Activated CD4-positive, alpha-beta memory T cell treated with anti-CD3 and anti-CD28 coated beads for 36 hours (primary cell): Measurements from ENCODE around the gene CACNA1C. TPM values are rescaled to one million over a fixed set of nuclear protein-coding genes. Genes with fewer than 3 reads are reported as not detected.
"Not testable (repeated sequence)": the region's sequence is repeated elsewhere in the genome, so short reads cannot be mapped to it uniquely, and the experiment has no call there.

ENCODE experiments used
- CTCF ChIA-PET: fragments of 350-600 bp; sonication (Branson Sonifier 250); formaldehyde crosslinking; loops from one replicate; lab custom pipeline; 2021; ENCODE audit warnings: antibody characterized with exemption, inconsistent platforms; lab: Charles Lee
- POLR2A ChIA-PET: fragments of 350-600 bp; sonication (Branson Sonifier 250); formaldehyde crosslinking; loops from one replicate; lab custom pipeline; 2021; ENCODE audit warnings: antibody characterized with exemption; lab: Charles Lee
- DNase-seq: peaks from one replicate; pipeline ENCODE4 v3.0.0-alpha.2; 2020
- H3K27ac Mint-ChIP-seq: one replicate; pipeline ENCODE4 v1.8.0; 2021; ENCODE audit warnings: mixed read lengths
- H3K27me3 Mint-ChIP-seq: one replicate; pipeline ENCODE4 v1.8.0; 2021; ENCODE audit warnings: mixed read lengths
- H3K36me3 Mint-ChIP-seq: one replicate; pipeline ENCODE4 v1.8.0; 2021; ENCODE audit warnings: mixed read lengths
- H3K4me1 Mint-ChIP-seq: one replicate; pipeline ENCODE4 v1.8.0; 2021; ENCODE audit warnings: low read depth, mixed read lengths
- H3K4me3 Mint-ChIP-seq: one replicate; pipeline ENCODE4 v1.8.0; 2021; ENCODE audit warnings: mild to moderate bottlenecking, mixed read lengths
- H3K9me3 Mint-ChIP-seq: one replicate; pipeline ENCODE4 v1.8.0; 2021; ENCODE audit warnings: mixed read lengths
- intact Hi-C: fragments of 100-400 bp; cut with micrococcal nuclease; formaldehyde crosslinking; loops from one replicate; pipeline ENCODE4 v1.15.1; 2023
- total RNA-seq, 2 experiments: library from RNA; stranded (reverse); gene quantifications; one replicate each; pipeline ENCODE4 v1.2.3, GENCODE V29; 2021

The CACNA1C gene
- total RNA-seq, 2 experiments from 2014 or later, result 0.07 to 0.12 TPM

GRCh38 chr12:2084553-2085296, 31.9 kb downstream of the CACNA1C start:
- Mint-ChIP-seq H3K27ac (no peak overlapping the region), H3K27me3 (peaks cover 3% of the 10 kb centered on the region), H3K4me1 (no peaks in the 10 kb centered on the region), H3K36me3 (no peaks in the 10 kb centered on the region), H3K4me3 (no peak overlapping the region), H3K9me3 (peaks cover 7% of the 10 kb centered on the region)
- no peak for DNase-seq
- POLR2A ChIA-PET, result interaction anchor here (0.6 kb wide), 1 partner anchor 432 kb away, joined by 4 read pairs; no protein-coding TSS in a partner anchor
- CTCF ChIA-PET, result no interaction called here
- intact Hi-C loops, result no loop called here

GRCh38 chr12:2092354-2092753, 39.6 kb downstream of the CACNA1C start:
- ChIA-PET CTCF (no interaction called here), POLR2A (no interaction called here)
- DNase-seq, result no peak
- Mint-ChIP-seq H3K4me3 (no peak overlapping the region), H3K36me3 (no peaks in the 10 kb centered on the region), H3K9me3 (no peaks in the 10 kb centered on the region), H3K27ac (no peak overlapping the region), H3K27me3 (peaks cover 1% of the 10 kb centered on the region), H3K4me1 (no peaks in the 10 kb centered on the region)
- intact Hi-C loops, result no loop called here

GRCh38 chr12:2092890-2093289, 40.1 kb downstream of the CACNA1C start:
- intact Hi-C loops, result no loop called here
- ChIA-PET CTCF (no interaction called here), POLR2A (no interaction called here)
- Mint-ChIP-seq H3K4me1 (no peaks in the 10 kb centered on the region), H3K9me3 (no peaks in the 10 kb centered on the region), H3K27me3 (peaks cover 1% of the 10 kb centered on the region), H3K27ac (no peak overlapping the region), H3K36me3 (no peaks in the 10 kb centered on the region), H3K4me3 (no peak overlapping the region)
- no peak for DNase-seq

GRCh38 chr12:2094597-2094996, 41.8 kb downstream of the CACNA1C start:
- no peaks in the 10 kb centered on the region for H3K4me1 Mint-ChIP-seq
- no peak overlapping the region for H3K4me3 Mint-ChIP-seq
- H3K36me3 Mint-ChIP-seq, result no peaks in the 10 kb centered on the region
- H3K27me3 Mint-ChIP-seq, result no peaks in the 10 kb centered on the region
- H3K9me3 Mint-ChIP-seq, result no peaks in the 10 kb centered on the region
- ChIA-PET POLR2A (no interaction called here), CTCF (no interaction called here)
- H3K27ac Mint-ChIP-seq, result no peak overlapping the region
- DNase-seq, result no peak
- intact Hi-C loops, result no loop called here

GRCh38 chr12:2095878-2096277, 43.1 kb downstream of the CACNA1C start:
- intact Hi-C loops, result no loop called here
- no peaks in the 10 kb centered on the region for H3K4me1 Mint-ChIP-seq
- no peaks in the 10 kb centered on the region for H3K36me3 Mint-ChIP-seq
- no peak for DNase-seq
- POLR2A ChIA-PET, result no interaction called here
- no peak overlapping the region for H3K4me3 Mint-ChIP-seq
- CTCF ChIA-PET, result no interaction called here
- H3K27ac Mint-ChIP-seq, result no peak overlapping the region
- no peaks in the 10 kb centered on the region for H3K9me3 Mint-ChIP-seq
- no peaks in the 10 kb centered on the region for H3K27me3 Mint-ChIP-seq

- H3K4me3 Mint-ChIP-seq, result no peak overlapping the region
- H3K27me3 Mint-ChIP-seq, result peaks cover under 1% of the 10 kb centered on the region
- intact Hi-C loops, result no loop called here
- ChIA-PET CTCF (no interaction called here), POLR2A (no interaction called here)
- no peak for DNase-seq
- no peaks in the 10 kb centered on the region for H3K36me3 Mint-ChIP-seq
- H3K27ac Mint-ChIP-seq, result no peak overlapping the region
- peaks cover 2% of the 10 kb centered on the region for H3K9me3 Mint-ChIP-seq
- no peaks in the 10 kb centered on the region for H3K4me1 Mint-ChIP-seq
Measured at GRCh38 chr12:2097617-2098016, 44.8 kb downstream of the CACNA1C start.

GRCh38 chr12:2098852-2099251, 46.1 kb downstream of the CACNA1C start:
- Mint-ChIP-seq H3K9me3 (peaks cover 3% of the 10 kb centered on the region), H3K27me3 (peaks cover 1% of the 10 kb centered on the region), H3K4me1 (no peaks in the 10 kb centered on the region), H3K4me3 (no peak overlapping the region), H3K27ac (no peak overlapping the region), H3K36me3 (no peaks in the 10 kb centered on the region)
- intact Hi-C loops, result no loop called here
- CTCF ChIA-PET, result no interaction called here
- POLR2A ChIA-PET, result no interaction called here
- no peak for DNase-seq

GRCh38 chr12:2099595-2099994, 46.8 kb downstream of the CACNA1C start:
- CTCF ChIA-PET, result no interaction called here
- intact Hi-C loops, result no loop called here
- no peaks in the 10 kb centered on the region for H3K36me3 Mint-ChIP-seq

GRCh38 chr12:2101359-2101758, 48.6 kb downstream of the CACNA1C start:
- intact Hi-C loops, result no loop called here
- POLR2A ChIA-PET, result no interaction called here

More at GRCh38 chr12:2099595-2099994, 46.8 kb downstream of the CACNA1C start:
- Mint-ChIP-seq H3K27ac (no peak overlapping the region), H3K9me3 (peaks cover 3% of the 10 kb centered on the region), H3K4me1 (no peaks in the 10 kb centered on the region), H3K4me3 (no peak overlapping the region), H3K27me3 (peaks cover 1% of the 10 kb centered on the region)
- no peak for DNase-seq
- POLR2A ChIA-PET, result no interaction called here

GRCh38 chr12:2101771-2102170, 49.0 kb downstream of the CACNA1C start:
- ChIA-PET POLR2A (no interaction called here), CTCF (no interaction called here)

More at GRCh38 chr12:2101359-2101758, 48.6 kb downstream of the CACNA1C start:
- Mint-ChIP-seq H3K9me3 (peaks cover 3% of the 10 kb centered on the region), H3K27me3 (peaks cover 1% of the 10 kb centered on the region), H3K4me3 (no peak overlapping the region), H3K4me1 (no peaks in the 10 kb centered on the region), H3K27ac (no peak overlapping the region), H3K36me3 (no peaks in the 10 kb centered on the region)
- no peak for DNase-seq
- CTCF ChIA-PET, result no interaction called here

GRCh38 chr12:2102736-2103135, 49.9 kb downstream of the CACNA1C start:
- CTCF ChIA-PET, H3K4me1 Mint-ChIP-seq, intact Hi-C loops: not testable (repeated sequence)

More at GRCh38 chr12:2101771-2102170, 49.0 kb downstream of the CACNA1C start:
- H3K4me1 Mint-ChIP-seq, result no peaks in the 10 kb centered on the region
- H3K36me3 Mint-ChIP-seq, result no peaks in the 10 kb centered on the region
- no peak overlapping the region for H3K4me3 Mint-ChIP-seq
- H3K9me3 Mint-ChIP-seq, result peaks cover 3% of the 10 kb centered on the region
- peaks cover 1% of the 10 kb centered on the region for H3K27me3 Mint-ChIP-seq
- DNase-seq, result no peak
- intact Hi-C loops, result no loop called here
- H3K27ac Mint-ChIP-seq, result no peak overlapping the region

GRCh38 chr12:2105387-2105786, 52.6 kb downstream of the CACNA1C start:
- DNase-seq, H3K36me3 Mint-ChIP-seq, H3K9me3 Mint-ChIP-seq, H3K27ac Mint-ChIP-seq, H3K4me3 Mint-ChIP-seq, POLR2A ChIA-PET, H3K27me3 Mint-ChIP-seq, H3K4me1 Mint-ChIP-seq, intact Hi-C loops: not testable (repeated sequence)
- CTCF ChIA-PET, result interaction anchor here (0.7 kb wide), 1 partner anchor 23 kb away, joined by 3 read pairs; no protein-coding TSS in a partner anchor

More at GRCh38 chr12:2102736-2103135, 49.9 kb downstream of the CACNA1C start:
- H3K27me3 Mint-ChIP-seq, H3K36me3 Mint-ChIP-seq, POLR2A ChIA-PET, DNase-seq, H3K27ac Mint-ChIP-seq, H3K4me3 Mint-ChIP-seq, H3K9me3 Mint-ChIP-seq: not testable (repeated sequence)

GRCh38 chr12:2108166-2108565, 55.4 kb downstream of the CACNA1C start:
- H3K36me3 Mint-ChIP-seq, result no peaks in the 10 kb centered on the region
- no peak for DNase-seq
- no peaks in the 10 kb centered on the region for H3K4me1 Mint-ChIP-seq
- H3K27ac Mint-ChIP-seq, result no peak overlapping the region
- no peak overlapping the region for H3K4me3 Mint-ChIP-seq
- ChIA-PET CTCF (no interaction called here), POLR2A (no interaction called here)
- no peaks in the 10 kb centered on the region for H3K9me3 Mint-ChIP-seq
- H3K27me3 Mint-ChIP-seq, result peaks cover 3% of the 10 kb centered on the region
- intact Hi-C loops, result no loop called here
